Measurements from ENCODE around the gene SCARB1. TPM values are rescaled to one million over a fixed set of nuclear protein-coding genes. Genes with fewer than 3 reads are reported as not detected.

SCARB1 gene
- total RNA-seq, 1 donor from 2014 or later, result 17.9 TPM

- intact Hi-C loops (cut with micrococcal nuclease), result no loop called here
- Mint-ChIP-seq H3K27ac (no peak overlapping the region), H3K4me3 (no peak overlapping the region), H3K36me3 (ENCODE audit: low read depth) (no peaks in the 10 kb centered on the region), H3K9me3 (no peaks in the 10 kb centered on the region), H3K27me3 (ENCODE audit: insufficient read depth) (peaks cover 18% of the 10 kb centered on the region), H3K4me1 (ENCODE audit: low read depth) (peaks cover 24% of the 10 kb centered on the region)
- DNase-seq (ENCODE audit: low spot score), result no peak
Measured at GRCh38 chr12:124743479-124744272, 120.0 kb downstream of the SCARB1 start.

- Mint-ChIP-seq H3K9me3 (no peaks in the 10 kb centered on the region), H3K27me3 (ENCODE audit: insufficient read depth) (peaks cover 14% of the 10 kb centered on the region), H3K4me1 (ENCODE audit: low read depth) (peaks cover 24% of the 10 kb centered on the region), H3K27ac (no peak overlapping the region), H3K36me3 (ENCODE audit: low read depth) (no peaks in the 10 kb centered on the region), H3K4me3 (no peak overlapping the region)
- no peak for DNase-seq (ENCODE audit: low spot score)
- intact Hi-C loops (cut with micrococcal nuclease), result no loop called here
Measured at GRCh38 chr12:124742678-124743077, 121.0 kb downstream of the SCARB1 start.

- Mint-ChIP-seq H3K27ac (no peak overlapping the region), H3K36me3 (ENCODE audit: low read depth) (no peaks in the 10 kb centered on the region), H3K4me3 (no peak overlapping the region), H3K9me3 (no peaks in the 10 kb centered on the region), H3K4me1 (ENCODE audit: low read depth) (peaks cover 24% of the 10 kb centered on the region), H3K27me3 (ENCODE audit: insufficient read depth) (peaks cover 14% of the 10 kb centered on the region)
- intact Hi-C loops (cut with micrococcal nuclease), result no loop called here
- no peak for DNase-seq (ENCODE audit: low spot score)
Measured at GRCh38 chr12:124742111-124742510, 121.6 kb downstream of the SCARB1 start.

GRCh38 chr12:124741211-124741610 is 122.5 kb downstream of the SCARB1 start:
- H3K36me3 Mint-ChIP-seq (ENCODE audit: low read depth), result no peaks in the 10 kb centered on the region

GRCh38 chr12:124740691-124741137 is 123.0 kb downstream of the SCARB1 start:
- Mint-ChIP-seq H3K9me3 (no peaks in the 10 kb centered on the region), H3K4me3 (peak overlapping the region; percentile 17), H3K4me1 (ENCODE audit: low read depth) (peaks cover 16% of the 10 kb centered on the region), H3K27ac (no peak overlapping the region), H3K27me3 (ENCODE audit: insufficient read depth) (peaks cover 5% of the 10 kb centered on the region), H3K36me3 (ENCODE audit: low read depth) (no peaks in the 10 kb centered on the region)
- intact Hi-C loops (cut with micrococcal nuclease), result loop anchor here (2.0 kb wide), 1 partner anchor 22 kb away; no protein-coding TSS in a partner anchor
- no peak for DNase-seq (ENCODE audit: low spot score)

More at GRCh38 chr12:124741211-124741610, 122.5 kb downstream of the SCARB1 start:
- Mint-ChIP-seq H3K4me1 (ENCODE audit: low read depth) (peaks cover 20% of the 10 kb centered on the region), H3K27ac (no peak overlapping the region), H3K4me3 (no peak overlapping the region), H3K9me3 (no peaks in the 10 kb centered on the region), H3K27me3 (ENCODE audit: insufficient read depth) (peaks cover 8% of the 10 kb centered on the region)
- intact Hi-C loops (cut with micrococcal nuclease), result loop anchor here (2.0 kb wide), 1 partner anchor 22 kb away; no protein-coding TSS in a partner anchor
- DNase-seq (ENCODE audit: low spot score), result no peak

- Mint-ChIP-seq H3K27ac (no peak overlapping the region), H3K4me3 (peak overlapping the region; percentile 17), H3K9me3 (no peaks in the 10 kb centered on the region), H3K4me1 (ENCODE audit: low read depth) (peaks cover 16% of the 10 kb centered on the region), H3K36me3 (ENCODE audit: low read depth) (no peaks in the 10 kb centered on the region), H3K27me3 (ENCODE audit: insufficient read depth) (peaks cover 5% of the 10 kb centered on the region)
- intact Hi-C loops (cut with micrococcal nuclease), result loop anchor here (2.0 kb wide), 1 partner anchor 23 kb away; no protein-coding TSS in a partner anchor
- no peak for DNase-seq (ENCODE audit: low spot score)
Measured at GRCh38 chr12:124739953-124740561, 123.6 kb downstream of the SCARB1 start.

GRCh38 chr12:124738636-124739467 is 124.8 kb downstream of the SCARB1 start:
- H3K4me3 Mint-ChIP-seq, result no peak overlapping the region
- H3K27ac Mint-ChIP-seq, result no peak overlapping the region

GRCh38 chr12:124737772-124738635 is 125.7 kb downstream of the SCARB1 start:
- H3K36me3 Mint-ChIP-seq (ENCODE audit: low read depth), result no peaks in the 10 kb centered on the region
- intact Hi-C loops (cut with micrococcal nuclease), result loop anchor here (2.0 kb wide), 1 partner anchor 25 kb away; no protein-coding TSS in a partner anchor
- no peaks in the 10 kb centered on the region for H3K9me3 Mint-ChIP-seq
- H3K27me3 Mint-ChIP-seq (ENCODE audit: insufficient read depth), result peaks cover 11% of the 10 kb centered on the region
- H3K4me3 Mint-ChIP-seq, result no peak overlapping the region
- H3K27ac Mint-ChIP-seq, result no peak overlapping the region
- DNase-seq (ENCODE audit: low spot score), result no peak
- H3K4me1 Mint-ChIP-seq (ENCODE audit: low read depth), result peaks cover 16% of the 10 kb centered on the region

More at GRCh38 chr12:124738636-124739467, 124.8 kb downstream of the SCARB1 start:
- Mint-ChIP-seq H3K36me3 (ENCODE audit: low read depth) (no peaks in the 10 kb centered on the region), H3K9me3 (no peaks in the 10 kb centered on the region), H3K27me3 (ENCODE audit: insufficient read depth) (peaks cover 8% of the 10 kb centered on the region), H3K4me1 (ENCODE audit: low read depth) (peaks cover 16% of the 10 kb centered on the region)
- intact Hi-C loops (cut with micrococcal nuclease), result no loop called here
- no peak for DNase-seq (ENCODE audit: low spot score)

- peaks cover 13% of the 10 kb centered on the region for H3K27me3 Mint-ChIP-seq (ENCODE audit: insufficient read depth)
- H3K9me3 Mint-ChIP-seq, result no peaks in the 10 kb centered on the region
- H3K27ac Mint-ChIP-seq, result peak overlapping the region; percentile 70
- peaks cover 16% of the 10 kb centered on the region for H3K4me1 Mint-ChIP-seq (ENCODE audit: low read depth)
- H3K36me3 Mint-ChIP-seq (ENCODE audit: low read depth), result no peaks in the 10 kb centered on the region
- H3K4me3 Mint-ChIP-seq, result no peak overlapping the region
- DNase-seq (ENCODE audit: low spot score), result no peak
- intact Hi-C loops (cut with micrococcal nuclease), result loop anchor here (2.0 kb wide), 1 partner anchor 24 kb away; no protein-coding TSS in a partner anchor
Measured at GRCh38 chr12:124737040-124737419, 126.6 kb downstream of the SCARB1 start.

- DNase-seq (ENCODE audit: low spot score), result no peak
- intact Hi-C loops (cut with micrococcal nuclease), result loop anchor here (2.0 kb wide), 1 partner anchor 24 kb away; no protein-coding TSS in a partner anchor
- peak overlapping the region; percentile 83 for H3K27ac Mint-ChIP-seq
- no peaks in the 10 kb centered on the region for H3K9me3 Mint-ChIP-seq
- H3K27me3 Mint-ChIP-seq (ENCODE audit: insufficient read depth), result peaks cover 13% of the 10 kb centered on the region
- H3K36me3 Mint-ChIP-seq (ENCODE audit: low read depth), result no peaks in the 10 kb centered on the region
- H3K4me1 Mint-ChIP-seq (ENCODE audit: low read depth), result peaks cover 15% of the 10 kb centered on the region
- no peak overlapping the region for H3K4me3 Mint-ChIP-seq
Measured at GRCh38 chr12:124736115-124737039, 127.3 kb downstream of the SCARB1 start.

GRCh38 chr12:124734224-124734788 is 129.4 kb downstream of the SCARB1 start:
- peaks cover 11% of the 10 kb centered on the region for H3K27me3 Mint-ChIP-seq (ENCODE audit: insufficient read depth)
- intact Hi-C loops (cut with micrococcal nuclease), result no loop called here
- DNase-seq (ENCODE audit: low spot score), result no peak
- H3K36me3 Mint-ChIP-seq (ENCODE audit: low read depth), result no peaks in the 10 kb centered on the region
- H3K4me3 Mint-ChIP-seq, result no peak overlapping the region
- H3K27ac Mint-ChIP-seq, result no peak overlapping the region
- no peaks in the 10 kb centered on the region for H3K4me1 Mint-ChIP-seq (ENCODE audit: low read depth)
- H3K9me3 Mint-ChIP-seq, result no peaks in the 10 kb centered on the region

All from activated T-helper 1 cell treated with anti-CD3 and anti-CD28 coated beads, Interleukin-12 subunit alpha, Interleukin-12 subunit beta, Interleukin-2, Interleukin-4 antibody, amounts not matched to agents 30 ng/mL and 10 ng/mL and 1 ng/mL, durations not matched to agents 14 hours and 24 hours and 36 hours (primary cell).